Keratinocyte (primary cell): ENCODE measurements around the gene PLA2G2F. TPM values are rescaled to one million over a fixed set of nuclear protein-coding genes. Genes with fewer than 3 reads are reported as not detected.
A peak's percentile ranks its signal among the peaks of the same experiment; 100 is the strongest.

Experiments
- DNase-seq: peaks from one replicate; pipeline ENCODE4 v3.0.0-alpha.2; 2011; ENCODE audit warnings: low read depth, missing footprints, low spot score
- FAIRE-seq: peaks from 2 replicates; lab custom pipeline; 2011; peaks lifted over from hg19 to GRCh38; lab: Jason Lieb, UNC
- H2AFZ ChIP-seq: 2 replicates; pipeline ENCODE4 v1.6.0; 2012; ENCODE audit warnings: low read length, control low read depth, inconsistent platforms; ENCODE audit not compliant: control insufficient read depth
- H3K27ac ChIP-seq: 2 replicates; pipeline ENCODE4 v1.5.1; 2011; ENCODE audit warnings: low read length; ENCODE audit not compliant: control insufficient read depth, insufficient read depth
- H3K27me3 ChIP-seq: 3 replicates; pipeline ENCODE4 v1.6.0; 2011; ENCODE audit warnings: low read length; ENCODE audit not compliant: control insufficient read depth, insufficient read depth; ENCODE audit errors: extremely low read depth
- H3K36me3 ChIP-seq, 2 experiments: 2 replicates in 1 of 2; 3 replicates in 1 of 2; pipeline ENCODE4 v1.5.1; 2011; ENCODE audit warnings: low read length in 2 of 2, mild to moderate bottlenecking in 1 of 2; ENCODE audit not compliant: control insufficient read depth in 2 of 2, insufficient read depth in 2 of 2; ENCODE audit errors: extremely low read depth in 1 of 2
- H3K4me1 ChIP-seq: 3 replicates; pipeline ENCODE4 v1.5.1; 2011; ENCODE audit warnings: low read length; ENCODE audit not compliant: control insufficient read depth, insufficient read depth; ENCODE audit errors: extremely low read depth
- H3K4me2 ChIP-seq: 3 replicates; pipeline ENCODE4 v1.6.0; 2011; ENCODE audit warnings: low read depth, low read length; ENCODE audit not compliant: control insufficient read depth, insufficient read depth; ENCODE audit errors: extremely low read depth
- H3K4me3 ChIP-seq, 3 experiments: fragments of 200-600 bp in 1 of 3; sonication (generic) in 1 of 3; 2 replicates in 2 of 3; 3 replicates in 1 of 3; pipeline ENCODE4 v1.5.1; 2011 to 2016; ENCODE audit warnings: low read length in 3 of 3, mild to moderate bottlenecking in 3 of 3, control low read depth in 2 of 3, inconsistent platforms in 1 of 3, low read depth in 1 of 3, mixed read lengths in 1 of 3, mixed run types in 1 of 3, moderate library complexity in 1 of 3; ENCODE audit not compliant: control insufficient read depth in 2 of 3, insufficient read depth in 2 of 3; ENCODE audit errors: extremely low read depth in 1 of 3
- H3K79me2 ChIP-seq: 2 replicates; pipeline ENCODE4 v1.6.0; 2012; ENCODE audit warnings: low read length; ENCODE audit not compliant: control insufficient read depth, insufficient read depth
- H3K9ac ChIP-seq: 3 replicates; pipeline ENCODE4 v1.6.0; 2011; ENCODE audit warnings: low read length; ENCODE audit not compliant: control insufficient read depth, insufficient read depth; ENCODE audit errors: extremely low read depth
- H3K9me1 ChIP-seq: 3 replicates; pipeline ENCODE4 v1.6.0; 2011; ENCODE audit warnings: low read length; ENCODE audit not compliant: control insufficient read depth, insufficient read depth; ENCODE audit errors: extremely low read depth
- H3K9me3 ChIP-seq: 2 replicates; pipeline ENCODE4 v1.5.1; 2012; ENCODE audit warnings: low read depth, low read length; ENCODE audit not compliant: control insufficient read depth
- H4K20me1 ChIP-seq: 3 replicates; pipeline ENCODE4 v1.6.0; 2011; ENCODE audit warnings: low read length; ENCODE audit not compliant: control insufficient read depth, insufficient read depth; ENCODE audit errors: extremely low read depth
- EZH2 ChIP-seq: IDR thresholded peaks from one replicate; pipeline ENCODE4 v1.6.1; 2012; ENCODE audit warnings: inconsistent platforms, mild to moderate bottlenecking, low read length, moderate library complexity
- dilution Hi-C: fragments of 300-500 bp; cut with MboI; formaldehyde crosslinking; loops from one replicate; pipeline ENCODE4 v1.7.0; 2020; ENCODE audit warnings: low sequenced_read_pairs; ENCODE audit not compliant: extremely low pct_ligation_motif_present
- polyA plus RNA-seq, 5 experiments: library from polyadenylated mRNA; depleted of rRNA in 3 of 5; stranded (reverse) in 3 of 5; stranded (forward) in 1 of 5; unstranded in 1 of 5; fragments of >200 nt; gene quantifications; 1 replicate in 1 of 5; 2 replicates in 3 of 5; 3 replicates in 1 of 5; pipeline versions ENCODE4 v1.2.1 to v1.2.3, GENCODE V29; 2011 to 2012; ENCODE audit warnings: missing spikeins in 2 of 5, low read depth in 1 of 5, low replicate concordance in 1 of 5
- TF ChIP-seq, protein P1 (sequence below), 3 experiments: IDR thresholded peaks in 1 of 3; conservative IDR thresholded peaks in 1 of 3; optimal IDR thresholded peaks in 1 of 3; 2 replicates in 2 of 3; 3 replicates in 1 of 3; pipeline versions ENCODE3 to v1.5.1; 2011; ENCODE audit warnings: low read length in 3 of 3, mild to moderate bottlenecking in 3 of 3, moderate library complexity in 2 of 3, control low read depth in 1 of 3, inconsistent platforms in 1 of 3; ENCODE audit not compliant: insufficient read depth in 2 of 3; ENCODE audit errors: extremely low read depth in 1 of 3

The PLA2G2F gene
- polyA plus RNA-seq, 1 donor (not counting 4 experiments of a cell fraction or from before 2014, with no cell fraction given), result 0.26 TPM

DNA sequence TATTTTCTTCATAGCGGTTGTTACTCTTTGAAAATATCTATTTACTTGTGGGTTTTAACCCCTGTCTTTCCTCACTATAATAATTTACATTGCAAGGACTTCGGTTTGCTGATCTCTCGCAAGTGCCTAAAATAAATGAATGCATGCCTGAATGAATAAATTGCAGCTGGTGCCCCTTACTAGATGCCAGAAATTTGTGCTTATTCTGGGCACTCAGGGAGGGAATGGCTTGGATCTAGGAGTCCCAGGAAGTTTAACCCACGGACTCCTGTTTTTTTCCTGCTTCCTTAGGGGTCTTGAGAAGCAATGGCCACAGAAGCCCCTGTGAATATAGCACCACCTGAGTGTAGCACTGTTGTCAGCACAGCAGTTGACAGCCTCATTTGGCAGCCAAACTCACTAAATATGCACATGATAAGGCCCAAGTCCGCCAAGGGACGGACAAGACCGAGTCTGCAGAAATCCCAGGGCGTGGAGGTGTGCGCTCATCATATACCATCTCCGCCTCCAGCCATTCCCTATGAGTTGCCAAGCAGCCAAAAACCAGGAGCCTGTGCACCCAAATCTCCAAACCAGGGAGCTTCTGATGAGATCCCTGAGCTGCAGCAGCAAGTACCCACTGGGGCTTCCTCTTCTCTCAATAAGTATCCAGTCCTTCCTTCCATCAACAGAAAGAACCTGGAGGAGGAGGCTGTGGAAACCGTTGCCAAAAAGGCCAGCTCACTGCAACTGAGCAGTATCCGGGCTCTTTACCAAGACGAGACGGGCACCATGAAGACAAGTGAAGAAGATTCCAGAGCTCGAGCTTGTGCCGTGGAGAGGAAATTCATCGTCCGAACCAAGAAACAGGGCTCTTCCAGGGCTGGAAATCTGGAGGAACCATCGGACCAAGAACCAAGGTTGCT, 51.4 kb downstream of the PLA2G2F start:
- Histone ChIP-seq H3K27me3 (peaks cover 33% of the 10 kb centered on the region), H3K36me3 (no peaks in the 10 kb centered on the region), H2AFZ (no peak overlapping the region), H3K27ac (no peak overlapping the region), H3K4me1 (peaks cover 21% of the 10 kb centered on the region), H3K4me2 (no peak overlapping the region), H3K9me1 (no peaks in the 10 kb centered on the region), H3K9me3 (no peaks in the 10 kb centered on the region), H3K79me2 (no peaks in the 10 kb centered on the region), H3K9ac (no peak overlapping the region), H3K4me3 (no peak overlapping the region), H4K20me1 (no peaks in the 10 kb centered on the region)
- dilution Hi-C loops, result no loop called here
- no peak for TF ChIP-seq EZH2
- FAIRE-seq (no peak), DNase-seq (no peak)

DNA sequence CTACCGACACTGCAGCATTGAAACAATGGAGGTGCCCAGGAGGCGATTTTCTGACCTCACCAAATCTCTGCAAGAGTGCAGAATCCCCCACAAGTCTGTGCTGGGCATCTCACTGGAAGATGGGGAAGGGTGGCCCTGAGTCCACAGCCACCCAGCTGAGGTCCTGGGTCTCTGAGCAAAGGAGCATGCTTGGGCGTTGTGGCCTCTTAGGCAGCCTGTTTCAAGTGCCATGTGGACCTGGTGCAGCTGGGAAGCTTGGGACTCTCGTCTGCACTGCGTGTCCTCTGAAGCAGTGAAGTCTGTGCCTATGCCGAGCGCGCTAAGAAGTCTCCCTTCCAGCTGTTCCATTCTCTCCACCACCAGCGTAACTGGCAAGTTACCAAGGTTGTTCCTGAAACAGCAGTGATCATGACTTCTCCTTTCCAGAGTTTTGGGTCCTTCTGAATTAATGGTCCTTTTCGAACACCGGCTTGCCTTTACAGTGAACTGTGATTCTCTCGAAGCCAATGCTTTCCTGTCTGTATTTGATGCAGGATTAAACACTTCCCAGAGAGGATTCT, 52.2 kb downstream of the PLA2G2F start:
- H4K20me1 ChIP-seq, result no peaks in the 10 kb centered on the region

DNA sequence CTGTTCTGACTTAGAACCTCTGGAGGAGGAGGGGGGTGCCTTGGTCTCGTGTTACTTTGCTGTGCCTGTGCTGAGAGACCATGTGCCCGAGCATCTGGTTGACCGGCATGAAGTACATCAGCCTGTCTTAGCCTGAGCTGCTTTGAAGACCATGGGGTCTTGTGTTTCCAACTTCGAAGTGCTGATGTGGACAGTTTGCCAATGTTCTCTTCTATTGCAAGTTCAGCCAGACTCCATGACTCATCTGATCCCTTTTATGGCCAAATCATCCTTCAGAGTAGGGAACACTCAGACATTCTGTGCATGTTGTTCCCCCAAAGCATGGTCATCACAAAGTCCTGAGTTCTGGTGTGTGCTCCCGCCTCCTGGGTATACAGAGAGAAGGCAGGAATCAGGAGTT, 53.2 kb downstream of the PLA2G2F start:
- Histone ChIP-seq H3K4me3 (no peak overlapping the region), H3K27ac (no peak overlapping the region), H3K9me3 (no peaks in the 10 kb centered on the region), H3K27me3 (peaks cover 18% of the 10 kb centered on the region), H2AFZ (no peak overlapping the region), H3K79me2 (no peaks in the 10 kb centered on the region), H3K9me1 (no peaks in the 10 kb centered on the region), H3K4me1 (peaks cover 19% of the 10 kb centered on the region), H4K20me1 (no peaks in the 10 kb centered on the region), H3K4me2 (no peak overlapping the region), H3K36me3 (no peaks in the 10 kb centered on the region), H3K9ac (no peak overlapping the region)
- dilution Hi-C loops, result no loop called here
- DNase-seq (no peak), FAIRE-seq (peak; percentile 88)
- TF ChIP-seq EZH2, result no peak
- TF ChIP-seq, protein P1, sequence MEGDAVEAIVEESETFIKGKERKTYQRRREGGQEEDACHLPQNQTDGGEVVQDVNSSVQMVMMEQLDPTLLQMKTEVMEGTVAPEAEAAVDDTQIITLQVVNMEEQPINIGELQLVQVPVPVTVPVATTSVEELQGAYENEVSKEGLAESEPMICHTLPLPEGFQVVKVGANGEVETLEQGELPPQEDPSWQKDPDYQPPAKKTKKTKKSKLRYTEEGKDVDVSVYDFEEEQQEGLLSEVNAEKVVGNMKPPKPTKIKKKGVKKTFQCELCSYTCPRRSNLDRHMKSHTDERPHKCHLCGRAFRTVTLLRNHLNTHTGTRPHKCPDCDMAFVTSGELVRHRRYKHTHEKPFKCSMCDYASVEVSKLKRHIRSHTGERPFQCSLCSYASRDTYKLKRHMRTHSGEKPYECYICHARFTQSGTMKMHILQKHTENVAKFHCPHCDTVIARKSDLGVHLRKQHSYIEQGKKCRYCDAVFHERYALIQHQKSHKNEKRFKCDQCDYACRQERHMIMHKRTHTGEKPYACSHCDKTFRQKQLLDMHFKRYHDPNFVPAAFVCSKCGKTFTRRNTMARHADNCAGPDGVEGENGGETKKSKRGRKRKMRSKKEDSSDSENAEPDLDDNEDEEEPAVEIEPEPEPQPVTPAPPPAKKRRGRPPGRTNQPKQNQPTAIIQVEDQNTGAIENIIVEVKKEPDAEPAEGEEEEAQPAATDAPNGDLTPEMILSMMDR (optimal IDR thresholded peaks at IDR 0.05 in 1 of 3, IDR thresholded peaks at IDR 0.05 in 1 of 3, conservative IDR thresholded peaks at IDR 0.05 in 1 of 3; ENCODE audit: extremely low read depth in 1 of 3, insufficient read depth in 2 of 3, low read length in 3 of 3), result no peak

More for the DNA sequence above, 52.2 kb downstream of the PLA2G2F start:
- DNase-seq (no peak), FAIRE-seq (no peak)
- Histone ChIP-seq H3K27me3 (peaks cover 26% of the 10 kb centered on the region), H3K9me3 (no peaks in the 10 kb centered on the region), H3K9ac (no peak overlapping the region), H3K36me3 (no peaks in the 10 kb centered on the region), H3K27ac (no peak overlapping the region), H3K79me2 (no peaks in the 10 kb centered on the region), H3K4me2 (no peak overlapping the region), H2AFZ (no peak overlapping the region), H3K4me3 (no peak overlapping the region), H3K4me1 (peaks cover 19% of the 10 kb centered on the region), H3K9me1 (no peaks in the 10 kb centered on the region)
- TF ChIP-seq EZH2, result no peak
- dilution Hi-C loops, result no loop called here
